Urinary bladder (tissue), 4 donors: ENCODE data around the gene ADARB2. TPM values are rescaled to one million over a fixed set of nuclear protein-coding genes. Genes with fewer than 3 reads are reported as not detected.
"Not testable (repeated sequence)": the region's sequence is repeated elsewhere in the genome, so short reads cannot be mapped to it uniquely, and the experiment has no call there.

Experiments used
- DNase-seq: peaks from one replicate; pipeline ENCODE4 v3.0.0-alpha.2; 2015; ENCODE audit errors: extremely low spot score
- H3K27ac ChIP-seq: one replicate; pipeline ENCODE4 v1.5.1; 2013; ENCODE audit warnings: low read depth, mild to moderate bottlenecking, moderate library complexity
- H3K36me3 ChIP-seq: one replicate; pipeline ENCODE4 v1.6.1; 2013; ENCODE audit warnings: mild to moderate bottlenecking, moderate library complexity; ENCODE audit not compliant: insufficient read depth
- H3K4me1 ChIP-seq: one replicate; pipeline ENCODE4 v1.6.1; 2013; ENCODE audit warnings: mild to moderate bottlenecking, moderate library complexity; ENCODE audit not compliant: insufficient read depth
- H3K4me3 ChIP-seq: one replicate; pipeline ENCODE4 v1.5.1; 2013; ENCODE audit warnings: low read depth, low read length
- WGBS: extraction: QIAGEN DNeasy Blood & Tissue Kit; methylation state at CpG from one replicate; pipeline ENCODE4 v1.1.7; 2013; 5-methylcytosine and 5-hydroxymethylcytosine counted together
- polyA plus RNA-seq: library from polyadenylated mRNA; stranded (reverse); fragments of 200-250 nt; gene quantifications from one replicate; pipeline ENCODE4 v1.2.3, GENCODE V29; 2013
- total RNA-seq: library from RNA; depleted of rRNA; stranded (reverse); fragments of >200 nt; gene quantifications from one replicate; pipeline ENCODE4 v1.2.3, GENCODE V29; 2014
- donor health status: healthy with polysubstance abuse.
- donor health status: healthy.

ADARB2 gene
- total and polyA plus RNA-seq, 2 donors: 0.26 to 1.0 TPM

DNA sequence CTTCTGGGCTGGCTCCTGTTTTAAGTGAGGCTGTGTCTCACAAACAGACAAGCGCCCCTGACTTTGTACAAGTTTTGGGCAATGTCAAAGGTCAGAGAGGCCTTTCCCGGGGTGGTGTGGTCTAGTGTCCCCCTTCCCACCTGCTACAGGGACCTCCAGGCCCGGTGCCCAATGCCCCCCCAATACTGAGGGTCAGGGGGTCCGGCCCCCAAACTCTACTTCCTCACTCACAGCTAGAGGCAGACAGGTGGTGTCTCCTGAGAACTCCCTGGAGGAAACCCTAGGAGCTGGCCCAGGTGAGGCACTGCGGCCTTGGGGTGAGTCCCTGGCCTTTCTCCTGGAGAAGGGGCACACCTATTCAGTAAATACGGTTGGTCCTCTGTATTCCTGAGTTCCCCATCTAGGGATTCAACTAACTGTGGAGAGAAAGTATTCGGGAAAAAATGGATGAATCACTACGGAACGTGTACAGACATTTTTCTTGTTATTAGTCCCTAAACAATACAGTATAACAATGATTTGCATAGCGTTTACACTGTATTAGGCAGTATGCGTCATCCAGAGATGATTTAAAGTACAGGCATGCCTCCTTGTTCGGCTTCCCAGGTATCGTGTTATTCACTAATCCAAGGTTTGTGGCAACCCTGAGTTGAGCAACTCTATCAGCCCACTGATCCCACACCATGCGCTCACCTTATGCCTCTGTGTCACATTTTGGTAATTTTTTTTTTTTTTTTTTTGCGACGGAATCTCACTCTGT, 373.0 kb downstream of the ADARB2 start:
- WGBS: 94% methylated on average over 16 of the region's 16 CpGs
- no peaks in the 10 kb centered on the region for H3K4me1 ChIP-seq
- H3K4me3 ChIP-seq: no peak overlapping the region
- no peaks in the 10 kb centered on the region for H3K36me3 ChIP-seq
- no peak for DNase-seq
- no peak overlapping the region for H3K27ac ChIP-seq

DNA sequence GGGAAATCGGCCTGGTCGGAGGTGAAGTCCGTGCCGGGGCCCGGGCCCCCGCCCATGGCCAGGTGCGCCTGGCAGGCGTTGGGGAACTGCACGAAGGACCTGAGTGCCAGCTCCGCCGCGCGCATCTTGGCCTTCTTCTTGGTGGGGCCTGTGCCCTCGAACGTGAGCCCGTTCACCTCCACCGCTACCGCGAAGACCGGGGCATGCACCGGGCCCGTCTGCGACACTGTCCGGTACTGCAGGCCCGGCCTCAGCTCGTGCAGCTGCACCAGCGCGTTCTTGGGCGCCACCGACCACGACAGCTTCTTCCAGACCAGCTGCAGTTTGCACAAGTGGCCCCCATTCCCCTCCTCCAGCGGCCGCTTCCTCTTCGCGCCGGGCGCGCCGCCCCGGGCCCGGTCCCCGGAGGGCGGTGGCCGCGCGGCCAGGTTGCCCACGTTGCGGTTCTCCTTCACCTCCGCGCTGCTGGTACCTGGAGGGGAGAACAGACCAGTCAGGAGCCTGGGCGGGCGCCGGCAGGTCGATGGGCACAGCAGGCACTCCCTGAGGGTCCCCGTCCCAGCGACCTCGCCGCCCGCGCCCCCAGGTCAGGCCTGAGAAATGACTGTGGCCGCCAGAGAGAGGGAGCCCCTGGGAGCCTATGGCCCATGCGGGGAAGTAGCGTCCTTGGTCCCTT, 373.7 kb downstream of the ADARB2 start:
- Histone ChIP-seq H3K4me1 (no peaks in the 10 kb centered on the region), H3K4me3 (no peak overlapping the region), H3K27ac (no peak overlapping the region), H3K36me3 (no peaks in the 10 kb centered on the region)
- 83% methylated on average over 63 of the region's 63 CpGs for WGBS
- DNase-seq: no peak

DNA sequence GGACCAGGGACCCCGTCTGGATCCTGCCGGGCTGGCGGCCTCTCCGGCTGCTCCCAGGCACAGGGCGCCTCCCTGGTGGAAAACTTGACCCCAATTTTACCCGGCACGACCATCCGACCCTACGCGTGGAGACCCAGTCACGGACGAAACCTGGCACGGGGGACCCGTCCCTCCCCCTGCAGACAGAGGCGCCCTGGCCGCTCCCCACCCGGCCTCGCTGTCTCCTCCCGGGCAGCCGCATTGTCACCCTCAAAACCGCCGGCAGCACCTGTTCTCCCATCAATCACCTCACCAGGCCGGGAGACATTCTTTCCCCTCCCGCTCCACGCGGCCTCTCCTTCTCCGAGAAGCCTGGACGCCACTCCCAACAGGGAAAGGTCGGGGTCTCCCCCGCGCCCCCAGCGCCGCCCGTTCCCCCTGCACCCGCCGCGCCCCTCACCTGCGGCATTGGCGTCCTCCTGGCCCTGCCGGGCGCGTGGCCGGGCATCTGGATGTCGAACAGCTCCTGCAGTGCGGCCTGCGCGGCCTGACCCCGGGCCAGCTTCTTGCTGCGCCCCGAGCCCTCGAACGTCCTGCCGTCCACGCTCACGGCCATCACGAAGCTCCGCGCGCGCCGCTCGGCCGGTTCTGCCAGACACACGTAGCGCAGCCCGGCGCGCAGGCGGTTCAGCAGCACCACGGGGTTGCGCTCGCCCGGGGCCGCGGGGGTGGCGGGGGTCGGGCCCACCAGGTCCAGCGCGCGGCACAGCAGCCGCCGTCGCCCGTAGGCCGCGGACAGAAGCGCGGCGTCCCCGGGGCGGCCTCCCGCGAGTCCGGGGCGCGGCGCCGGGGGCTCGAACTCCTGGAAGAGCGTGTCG, 374.5 kb downstream of the ADARB2 start:
- no peak overlapping the region for H3K27ac ChIP-seq
- no peaks in the 10 kb centered on the region for H3K36me3 ChIP-seq
- no peaks in the 10 kb centered on the region for H3K4me1 ChIP-seq
- no peak overlapping the region for H3K4me3 ChIP-seq
- WGBS: 88% methylated on average over 101 of the region's 101 CpGs
- no peak for DNase-seq

DNA sequence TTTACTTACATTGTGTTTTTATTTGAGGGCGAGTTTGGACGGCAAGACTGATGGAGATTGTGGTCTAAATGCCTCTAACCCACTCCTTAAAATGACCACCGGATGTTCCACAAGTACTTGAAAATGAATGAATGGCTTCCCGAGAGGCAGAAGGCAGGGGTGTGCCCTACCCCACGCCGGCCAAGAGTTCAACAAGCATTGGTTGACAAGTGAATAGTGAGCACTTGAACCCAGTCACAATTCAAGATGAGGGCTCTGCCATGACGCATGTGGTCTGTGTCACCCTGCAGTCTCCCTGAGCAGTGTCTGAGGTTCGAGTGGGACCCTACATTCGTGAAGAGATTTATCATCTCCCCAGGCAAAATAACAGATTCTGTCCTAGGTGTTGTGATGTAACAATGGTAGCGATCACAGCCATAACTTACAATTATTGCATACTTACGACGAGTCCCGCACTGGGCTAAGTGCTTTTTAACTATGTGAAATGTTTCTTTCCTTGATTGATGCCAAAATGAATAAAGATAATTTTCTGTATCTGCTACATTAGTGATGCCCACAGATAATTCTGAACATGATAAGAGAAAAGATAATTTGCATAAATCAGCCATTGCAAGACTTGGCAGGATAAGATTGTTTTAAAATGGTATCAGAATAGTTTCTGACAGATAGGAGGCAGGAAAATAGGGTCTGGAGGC, 375.8 kb downstream of the ADARB2 start:
- 90% methylated on average over 13 of the region's 13 CpGs for WGBS
- no peak overlapping the region for H3K27ac ChIP-seq
- no peak for DNase-seq
- H3K36me3 ChIP-seq: no peaks in the 10 kb centered on the region
- H3K4me1 ChIP-seq: no peaks in the 10 kb centered on the region
- no peak overlapping the region for H3K4me3 ChIP-seq

DNA sequence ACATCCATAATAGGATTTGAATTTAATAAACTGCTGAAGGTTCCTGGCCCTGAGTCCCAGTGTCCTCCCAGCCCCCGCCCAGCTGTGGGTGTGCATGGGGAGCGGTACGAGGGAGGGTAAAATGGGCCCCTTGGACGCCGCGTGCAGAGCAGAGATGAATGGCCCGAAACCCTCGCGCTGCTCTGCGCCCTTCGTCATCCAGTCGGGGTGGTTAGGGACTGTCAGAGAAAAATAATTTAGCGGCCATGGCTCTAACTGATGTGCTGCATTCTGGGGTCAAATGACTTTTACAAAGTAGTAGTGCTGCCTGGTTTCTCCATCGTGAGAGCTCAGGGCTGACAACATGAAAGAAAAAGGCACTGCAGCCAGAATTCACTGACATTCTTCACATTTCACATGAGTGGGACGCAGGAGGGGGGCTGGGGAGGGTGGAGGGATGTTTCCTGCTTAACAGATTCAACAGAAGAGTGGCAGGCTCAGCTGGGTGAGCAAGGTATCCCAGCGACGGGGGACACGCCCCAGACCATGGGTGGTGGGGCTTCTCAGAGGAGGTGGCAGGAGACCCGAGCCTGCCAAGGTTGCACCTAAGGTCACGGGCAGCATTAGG, 376.7 kb downstream of the ADARB2 start:
- 23% methylated on average over 20 of the region's 20 CpGs for WGBS
- Histone ChIP-seq H3K27ac (no peak overlapping the region), H3K36me3 (no peaks in the 10 kb centered on the region), H3K4me1 (no peaks in the 10 kb centered on the region), H3K4me3 (no peak overlapping the region)
- no peak for DNase-seq

DNA sequence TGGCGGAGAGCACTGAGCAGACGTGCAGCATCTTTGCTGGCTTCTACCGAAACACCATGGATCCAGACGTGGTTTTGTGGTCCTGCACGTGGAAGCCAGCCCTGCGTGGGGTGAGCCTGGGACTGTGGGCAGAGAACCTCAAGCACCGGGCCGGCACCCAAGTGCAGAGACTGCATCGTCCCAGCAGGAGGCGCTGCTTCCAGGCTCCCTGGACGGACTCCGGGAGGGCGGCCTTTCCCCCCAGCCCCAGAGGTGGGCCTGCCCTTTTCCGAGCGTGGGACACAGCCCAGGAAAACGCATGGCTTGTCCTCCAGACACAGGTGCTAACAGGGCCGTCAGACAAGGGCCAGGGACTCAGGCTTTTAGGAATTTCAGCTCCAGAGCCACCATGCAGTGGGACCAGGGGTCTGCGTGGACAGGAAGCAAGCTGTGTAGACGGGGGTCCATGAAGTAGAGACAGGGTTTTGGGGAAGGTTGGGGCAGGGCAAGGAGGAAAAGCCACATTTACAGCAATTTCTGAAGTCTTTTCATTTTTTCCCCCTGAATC, 377.2 kb downstream of the ADARB2 start:
- no peak overlapping the region for H3K27ac ChIP-seq

DNA sequence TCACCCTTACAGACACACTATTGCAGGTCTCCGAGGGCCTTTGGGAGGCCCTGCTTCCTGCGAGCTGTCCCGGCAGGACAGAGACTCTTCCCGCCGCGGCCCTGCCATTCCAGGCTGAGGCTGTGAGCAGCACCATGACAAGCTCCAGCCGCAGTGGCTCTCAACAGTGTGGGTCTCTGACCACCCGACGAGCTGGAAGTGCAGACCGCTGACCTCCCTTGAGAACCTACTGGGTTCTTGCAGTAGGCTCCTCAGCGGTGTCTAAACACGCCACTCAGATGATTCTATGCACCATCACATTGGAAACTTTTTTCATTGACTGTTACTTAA, 377.7 kb downstream of the ADARB2 start:
- no peaks in the 10 kb centered on the region for H3K36me3 ChIP-seq
- no peak overlapping the region for H3K27ac ChIP-seq
- DNase-seq: no peak
- H3K4me3 ChIP-seq: no peak overlapping the region
- WGBS: 85% methylated on average over 12 of the region's 12 CpGs
- no peaks in the 10 kb centered on the region for H3K4me1 ChIP-seq

More for the DNA sequence above, 377.2 kb downstream of the ADARB2 start:
- Histone ChIP-seq H3K36me3 (no peaks in the 10 kb centered on the region), H3K4me3 (no peak overlapping the region), H3K4me1 (no peaks in the 10 kb centered on the region)
- 67% methylated on average over 19 of the region's 19 CpGs for WGBS
- DNase-seq: no peak

DNA sequence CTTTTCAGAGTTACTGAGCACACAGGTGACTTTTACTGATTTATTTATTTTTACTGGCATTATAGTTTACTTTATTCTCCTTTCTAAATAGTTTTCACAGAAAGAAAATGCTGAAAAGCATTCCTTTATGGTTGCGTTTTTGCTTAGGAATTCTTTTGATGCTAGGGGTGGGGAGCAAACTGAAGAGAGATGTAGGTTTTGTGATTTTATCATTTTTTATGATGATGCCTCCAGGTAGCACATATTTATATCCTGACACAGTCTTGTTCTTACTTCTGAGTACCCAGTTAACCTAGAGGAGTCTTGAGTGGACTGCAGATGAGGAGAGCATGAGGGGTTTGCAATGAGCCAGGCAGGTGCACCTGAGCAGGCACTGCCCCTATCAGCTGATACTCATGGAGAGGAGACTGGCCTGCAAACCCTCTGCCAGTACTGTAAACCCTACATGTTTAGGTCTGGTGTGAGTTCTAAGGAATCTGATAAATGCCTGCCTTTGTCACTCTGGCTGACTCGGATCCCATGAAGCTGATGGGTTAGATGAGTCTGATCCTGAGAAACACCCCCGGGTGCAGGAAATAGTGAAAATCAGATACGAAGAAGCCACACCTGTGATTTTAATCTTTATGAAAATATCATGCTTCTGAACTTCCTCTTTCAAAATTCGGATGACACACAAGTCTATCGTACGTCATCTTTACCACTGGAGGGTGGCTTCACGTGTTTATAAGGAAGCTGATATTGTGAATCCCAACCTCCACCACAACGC, 378.3 kb downstream of the ADARB2 start:
- Histone ChIP-seq H3K4me3 (no peak overlapping the region), H3K27ac (no peak overlapping the region), H3K4me1 (no peaks in the 10 kb centered on the region), H3K36me3 (no peaks in the 10 kb centered on the region)
- 75% methylated on average over 9 of the region's 9 CpGs for WGBS
- DNase-seq: no peak

DNA sequence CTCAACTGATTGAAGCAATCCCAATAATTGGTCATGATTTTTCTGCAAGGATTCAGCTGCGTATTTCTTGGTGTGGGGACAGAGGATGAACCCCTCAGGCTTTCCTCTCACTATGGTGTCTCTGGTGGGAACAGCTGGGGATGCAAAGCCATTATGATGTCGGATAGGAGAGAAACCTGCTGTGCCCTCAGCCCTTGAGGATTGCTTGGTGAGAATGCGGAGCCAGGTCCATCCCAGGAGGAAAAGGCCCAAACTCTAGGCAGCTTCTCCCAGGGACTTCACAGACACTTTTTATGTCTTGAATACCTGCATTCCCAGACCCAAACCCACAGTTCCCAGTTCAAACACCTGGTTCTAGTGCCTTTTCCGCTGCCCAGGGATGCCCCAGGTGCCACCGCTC, 379.2 kb downstream of the ADARB2 start:
- DNase-seq: no peak
- WGBS: 93% methylated on average over 5 of the region's 5 CpGs
- Histone ChIP-seq H3K27ac (no peak overlapping the region), H3K4me3 (no peak overlapping the region), H3K36me3 (no peaks in the 10 kb centered on the region), H3K4me1 (no peaks in the 10 kb centered on the region)

DNA sequence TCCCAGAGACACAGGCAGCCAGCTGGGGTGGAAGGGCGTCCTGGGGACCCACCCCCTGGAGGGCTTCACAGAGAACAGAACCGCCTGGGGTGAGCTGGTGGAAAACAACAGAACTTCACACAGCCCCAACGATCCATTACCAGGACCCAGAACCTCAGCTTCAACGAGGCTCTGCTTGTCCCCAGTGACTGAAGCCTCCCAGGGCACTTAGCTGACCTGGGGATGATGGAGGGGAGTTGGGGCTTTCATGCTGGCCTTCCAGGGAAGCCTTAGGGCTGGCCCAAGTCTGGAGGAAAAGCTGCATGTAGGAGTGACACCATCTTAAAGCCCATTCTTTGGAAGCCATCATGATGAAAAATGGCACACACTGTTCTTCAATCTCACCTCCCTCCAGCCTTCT, 381.0 kb downstream of the ADARB2 start:
- H3K4me3 ChIP-seq: no peak overlapping the region
- no peaks in the 10 kb centered on the region for H3K4me1 ChIP-seq
- DNase-seq: no peak
- 87% methylated on average over 4 of the region's 4 CpGs for WGBS
- no peak overlapping the region for H3K27ac ChIP-seq
- no peaks in the 10 kb centered on the region for H3K36me3 ChIP-seq

DNA sequence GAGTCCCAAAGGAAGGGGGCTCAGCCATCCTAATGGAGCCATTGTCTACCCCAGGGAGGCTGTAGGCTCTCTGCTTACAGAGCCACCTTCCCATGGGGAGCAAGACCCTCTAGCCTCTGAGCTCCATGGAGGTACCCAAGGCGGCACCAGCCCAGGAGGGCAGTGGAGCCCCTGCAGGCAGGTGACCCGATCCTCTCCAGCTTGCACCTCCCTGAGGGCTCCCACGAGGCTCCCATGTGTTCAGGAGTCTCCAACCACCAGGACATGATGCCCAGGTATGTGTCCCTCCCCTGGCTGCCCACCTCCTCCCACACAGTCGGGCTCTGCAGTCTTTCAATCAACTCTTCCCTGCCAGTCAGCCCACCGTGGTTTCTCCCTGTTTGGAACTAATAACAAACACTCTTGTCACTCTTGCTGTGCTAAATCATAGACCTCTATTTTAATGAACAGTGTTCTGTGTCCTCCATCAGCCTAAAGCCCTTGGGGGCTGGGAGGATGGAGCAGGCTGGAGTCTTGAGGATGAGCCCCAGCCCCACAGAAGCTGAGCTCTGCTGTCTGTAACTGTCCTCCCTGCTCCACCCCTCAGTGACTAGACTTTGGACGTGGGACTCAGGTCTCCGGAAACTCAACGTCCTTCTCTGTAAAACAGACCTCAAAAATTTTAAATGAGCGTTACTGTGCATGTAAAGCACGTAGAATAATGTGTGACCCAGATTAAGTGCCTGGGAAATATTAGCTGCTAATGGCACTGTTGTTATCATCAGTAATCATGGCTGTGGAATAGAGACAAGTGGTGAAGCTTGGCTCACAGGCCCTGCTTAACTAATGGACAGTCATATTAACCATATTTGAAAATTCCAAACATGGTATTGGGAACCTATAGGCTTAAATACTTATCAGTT, 382.3 kb downstream of the ADARB2 start:
- DNase-seq: no peak
- H3K4me1 ChIP-seq: no peaks in the 10 kb centered on the region
- 71% methylated on average over 10 of the region's 10 CpGs for WGBS

DNA sequence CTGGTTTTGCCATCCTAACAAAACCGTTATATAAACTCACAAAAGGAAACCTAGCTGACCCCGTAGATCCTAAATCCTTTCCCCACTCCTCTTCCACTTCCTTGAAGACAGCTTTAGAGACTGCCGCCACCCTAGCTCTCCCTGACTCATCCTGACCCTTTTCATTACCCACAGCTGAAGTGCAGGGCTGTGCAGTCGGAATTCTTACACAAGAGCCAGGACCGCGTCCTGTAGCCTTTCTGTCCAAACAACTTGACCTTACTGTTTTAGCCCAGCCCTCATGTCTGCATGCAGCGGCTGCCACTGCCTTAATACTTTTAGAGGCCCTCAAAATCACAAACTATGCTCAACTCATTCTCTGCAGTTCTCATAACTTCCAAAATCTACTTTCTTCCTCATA, 385.0 kb downstream of the ADARB2 start:
- not testable (repeated sequence) for H3K36me3 ChIP-seq, H3K4me3 ChIP-seq, DNase-seq, H3K27ac ChIP-seq, H3K4me1 ChIP-seq
- WGBS: 63% methylated on average over 7 of the region's 7 CpGs

More for the DNA sequence above, 382.3 kb downstream of the ADARB2 start:
- H3K27ac ChIP-seq: no peak overlapping the region
- H3K4me3 ChIP-seq: no peak overlapping the region
- H3K36me3 ChIP-seq: no peaks in the 10 kb centered on the region
